GM19193 (cell line): ENCODE results near the gene THSD8.

Source experiments
- POLR2A ChIP-seq: IDR thresholded peaks from 4 replicates; pipeline ENCODE4 v1.6.1; 2011; ENCODE audit not compliant: insufficient read depth, insufficient read length; ENCODE audit errors: extremely low read depth

THSD8 gene

DNA sequence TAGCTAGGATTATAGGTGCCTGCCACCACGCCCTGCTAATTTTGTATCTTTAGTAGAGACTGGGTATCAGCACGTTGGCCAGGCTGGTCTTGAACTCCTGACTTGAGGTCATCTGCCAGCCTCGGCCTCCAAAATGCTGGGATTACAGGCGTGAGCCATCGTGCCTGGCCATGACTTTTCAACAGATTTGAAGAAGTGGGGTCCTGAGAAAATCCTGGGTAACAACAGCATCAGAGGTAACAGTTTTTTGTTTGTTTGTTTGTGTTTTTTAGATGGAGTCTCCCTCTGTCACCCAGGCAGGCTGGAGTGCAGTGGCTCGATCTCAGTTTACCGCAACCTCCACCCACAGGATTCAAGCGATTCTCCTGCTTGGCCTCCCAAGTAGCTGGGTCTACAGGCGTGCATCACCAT, 6.9 kb upstream of the THSD8 start:
- TF ChIP-seq POLR2A: no peak

DNA sequence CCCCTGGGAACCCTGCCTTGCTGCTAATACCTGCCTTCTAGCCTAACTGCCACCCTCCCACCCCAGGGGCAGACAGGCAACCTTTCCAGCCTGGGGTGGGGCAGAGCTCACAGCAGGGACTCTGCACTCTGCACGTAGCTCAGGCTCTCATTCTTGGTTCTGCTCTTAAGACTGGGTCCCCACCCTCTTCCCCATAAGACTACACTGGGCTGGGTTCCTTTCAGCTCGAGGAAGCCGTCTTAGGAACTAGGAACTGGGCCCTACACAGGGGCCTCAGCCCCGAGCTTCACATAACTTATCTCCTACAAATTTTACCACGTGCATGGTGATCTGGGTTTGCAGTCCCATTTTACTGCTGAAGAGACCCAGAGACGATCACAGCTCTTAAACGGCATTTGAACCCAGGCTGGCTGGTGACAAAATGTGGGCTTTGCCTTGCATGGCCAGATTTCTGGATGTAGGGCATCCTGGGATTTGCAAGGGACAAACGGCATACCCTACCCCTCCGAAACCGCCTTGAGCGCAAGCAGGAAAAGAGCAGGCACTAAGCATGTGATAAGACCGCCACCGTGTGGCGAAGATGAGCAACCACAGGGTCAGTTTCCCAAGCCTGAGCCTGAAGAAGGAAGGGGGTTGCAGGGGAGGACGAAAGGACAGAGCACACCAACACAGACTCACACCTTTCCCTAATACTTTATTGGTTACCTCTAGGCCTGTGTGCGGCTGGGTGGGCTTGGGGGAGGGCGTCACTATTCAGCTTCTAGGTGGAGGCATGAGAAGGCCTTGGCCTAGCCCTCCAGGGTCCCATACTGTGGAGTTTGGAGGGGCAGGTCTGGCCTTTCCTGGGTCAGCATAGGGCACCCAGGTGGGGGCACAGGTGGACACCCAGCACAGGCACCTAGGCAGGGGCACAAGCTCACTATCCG, 5.5 kb upstream of the THSD8 start:
- no peak for TF ChIP-seq POLR2A

DNA sequence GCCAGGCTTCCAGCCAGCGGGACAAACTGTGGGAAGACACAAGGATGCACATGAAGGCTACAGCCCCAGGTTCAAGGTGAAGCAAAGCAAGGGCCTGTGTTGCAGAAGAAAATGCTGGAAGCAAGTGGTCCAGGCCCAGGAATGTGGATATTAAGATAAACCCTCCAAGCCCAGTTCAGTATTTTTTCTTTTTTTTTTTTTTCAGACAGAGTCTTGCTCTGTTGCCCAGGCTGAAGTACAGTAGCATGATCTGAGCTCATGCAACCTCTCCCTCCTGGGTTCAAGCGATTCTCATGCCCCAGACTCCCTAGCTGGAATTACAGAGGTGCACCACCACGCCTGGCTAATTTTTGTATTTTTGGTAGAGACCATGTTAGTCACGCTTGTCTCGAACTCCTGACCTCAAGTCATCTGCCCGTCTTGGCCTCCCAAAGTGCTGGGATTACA, 4.7 kb upstream of the THSD8 start:
- TF ChIP-seq POLR2A: no peak

DNA sequence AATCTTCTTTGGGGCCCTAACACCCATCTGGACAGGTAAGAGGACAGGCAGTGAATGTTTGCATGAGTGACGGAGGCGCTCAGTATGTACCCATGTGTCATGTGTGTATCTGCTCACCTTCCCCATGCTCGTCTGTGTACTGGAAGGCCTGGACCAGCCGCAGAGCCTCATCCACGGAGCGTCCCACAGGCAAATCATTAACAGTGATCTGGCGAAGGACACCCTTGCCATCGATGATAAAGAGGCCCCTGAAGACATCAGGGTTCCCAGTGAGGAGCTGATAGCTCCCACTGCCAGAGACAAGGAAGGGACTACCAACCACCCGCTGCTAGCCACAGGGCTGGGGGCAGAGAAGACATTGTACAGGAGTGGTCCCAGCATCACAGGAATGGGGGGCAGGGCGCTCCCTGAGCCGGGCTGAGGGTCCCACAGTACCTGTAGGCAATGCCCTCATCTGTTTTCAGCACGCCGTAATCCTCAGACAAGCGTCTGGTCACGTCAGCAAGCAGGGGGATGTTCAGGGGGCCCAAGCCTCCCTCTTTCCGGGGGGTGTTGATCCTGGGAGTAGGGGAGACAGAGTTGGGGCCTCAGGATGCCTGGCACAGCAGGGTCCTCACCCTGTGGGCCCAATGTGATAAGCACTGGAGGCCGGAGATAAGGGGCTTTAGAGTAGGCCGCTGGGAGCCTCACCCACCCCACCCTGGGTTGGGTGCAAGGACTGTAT, 2.0 kb upstream of the THSD8 start:
- TF ChIP-seq POLR2A: no peak

DNA sequence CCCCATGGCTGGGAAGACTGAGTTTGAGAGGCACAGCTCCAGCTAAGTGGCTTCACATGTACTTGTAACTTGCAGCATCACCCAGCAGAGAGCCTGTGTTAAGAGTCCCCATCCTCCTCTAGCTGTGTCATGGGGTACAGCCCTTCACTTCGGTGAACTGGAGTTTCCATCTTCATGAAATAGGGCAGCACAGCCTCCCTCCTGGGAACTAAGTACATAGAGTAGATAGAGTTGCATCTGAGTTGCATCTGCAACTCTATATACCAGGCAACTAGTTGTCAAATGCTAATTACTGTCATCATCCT, 1.5 kb upstream of the THSD8 start:
- no peak for TF ChIP-seq POLR2A

DNA sequence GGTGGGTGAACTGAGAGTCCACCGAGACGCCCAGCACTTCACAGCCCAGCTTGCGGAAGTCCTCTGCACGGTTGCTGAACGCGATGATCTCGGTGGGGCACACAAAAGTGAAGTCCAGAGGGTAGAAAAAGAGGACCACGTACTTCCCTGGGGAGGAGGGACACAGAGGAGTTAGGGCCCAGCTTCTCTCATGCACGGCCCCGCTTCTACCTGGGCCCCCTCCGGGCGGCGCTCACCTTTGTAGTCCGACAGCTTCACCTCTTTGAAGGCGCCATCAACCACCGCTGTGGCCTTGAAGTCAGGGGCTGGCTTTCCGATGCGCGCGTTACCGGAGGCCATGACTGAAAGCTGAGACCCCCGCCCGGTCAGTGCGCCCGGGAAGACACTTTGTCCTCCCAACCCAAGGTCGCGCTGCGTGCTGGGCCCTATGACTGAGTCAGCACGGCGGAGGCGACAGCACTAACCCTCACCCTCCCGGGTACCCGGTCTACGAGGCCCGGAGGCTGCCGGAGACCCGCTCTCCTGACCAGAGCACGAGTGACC, 875 bp upstream of the THSD8 start:
- no peak for TF ChIP-seq POLR2A

DNA sequence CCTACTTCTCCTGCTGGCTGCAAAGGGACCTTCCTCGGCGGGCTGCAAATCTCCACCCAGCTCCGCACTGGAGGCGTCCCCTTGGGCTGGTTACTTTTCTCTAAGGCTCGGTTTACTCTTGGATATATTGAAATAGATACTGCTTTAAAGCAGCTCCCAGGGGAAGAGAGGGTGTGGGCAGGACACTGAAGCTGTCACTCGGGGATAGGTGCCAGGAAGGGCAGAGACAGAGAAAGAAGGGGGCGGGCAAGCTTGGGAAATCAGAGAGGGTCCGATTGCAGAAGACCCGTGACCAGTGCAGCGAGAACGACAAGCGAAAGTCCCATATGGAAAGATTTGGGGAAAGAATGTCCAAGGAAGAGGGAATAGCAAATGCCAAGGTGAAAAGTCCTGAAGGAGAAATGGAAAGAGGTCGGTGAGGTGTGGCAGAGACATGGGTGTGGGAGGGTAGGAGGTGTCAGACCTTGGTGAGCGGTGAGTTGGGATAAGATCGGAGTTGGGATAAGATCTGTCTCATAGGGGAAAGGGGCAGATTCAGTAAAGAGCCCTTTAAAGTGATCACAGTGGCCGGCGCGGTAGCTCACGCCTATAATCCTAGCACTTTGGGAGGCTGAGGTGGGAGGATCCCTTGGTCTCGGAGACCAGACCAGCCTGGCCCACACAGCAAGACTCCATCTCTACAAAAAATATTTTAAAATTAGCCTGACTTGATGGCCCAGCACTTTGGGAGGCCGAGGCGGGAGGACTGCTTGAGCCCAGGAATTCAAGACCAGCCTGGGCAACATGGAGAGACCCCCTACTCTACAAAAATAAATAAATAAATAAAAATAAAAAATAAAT, 618 bp downstream of the THSD8 start:
- TF ChIP-seq POLR2A: no peak

DNA sequence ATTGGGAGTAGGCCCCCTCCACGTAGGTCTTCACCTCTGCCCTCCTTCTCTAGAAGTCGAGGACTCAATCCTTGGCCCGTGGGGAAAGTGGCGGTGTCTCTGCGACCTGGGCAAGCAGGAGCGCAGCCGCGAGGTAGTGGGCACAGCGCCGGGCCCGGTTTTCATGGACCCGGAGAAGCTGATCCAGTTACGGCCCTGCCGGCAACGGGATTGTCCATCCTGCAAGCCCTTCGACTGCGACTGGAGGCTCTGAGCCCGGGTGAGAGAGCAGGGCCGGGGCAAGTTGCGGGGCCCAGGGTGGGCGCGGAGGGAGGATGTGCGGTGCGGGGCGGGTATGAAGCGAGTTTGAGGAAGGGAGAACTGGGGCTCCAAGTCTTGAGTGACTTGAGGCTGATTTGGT, 2.2 kb downstream of the THSD8 start:
- TF ChIP-seq POLR2A: no peak

DNA sequence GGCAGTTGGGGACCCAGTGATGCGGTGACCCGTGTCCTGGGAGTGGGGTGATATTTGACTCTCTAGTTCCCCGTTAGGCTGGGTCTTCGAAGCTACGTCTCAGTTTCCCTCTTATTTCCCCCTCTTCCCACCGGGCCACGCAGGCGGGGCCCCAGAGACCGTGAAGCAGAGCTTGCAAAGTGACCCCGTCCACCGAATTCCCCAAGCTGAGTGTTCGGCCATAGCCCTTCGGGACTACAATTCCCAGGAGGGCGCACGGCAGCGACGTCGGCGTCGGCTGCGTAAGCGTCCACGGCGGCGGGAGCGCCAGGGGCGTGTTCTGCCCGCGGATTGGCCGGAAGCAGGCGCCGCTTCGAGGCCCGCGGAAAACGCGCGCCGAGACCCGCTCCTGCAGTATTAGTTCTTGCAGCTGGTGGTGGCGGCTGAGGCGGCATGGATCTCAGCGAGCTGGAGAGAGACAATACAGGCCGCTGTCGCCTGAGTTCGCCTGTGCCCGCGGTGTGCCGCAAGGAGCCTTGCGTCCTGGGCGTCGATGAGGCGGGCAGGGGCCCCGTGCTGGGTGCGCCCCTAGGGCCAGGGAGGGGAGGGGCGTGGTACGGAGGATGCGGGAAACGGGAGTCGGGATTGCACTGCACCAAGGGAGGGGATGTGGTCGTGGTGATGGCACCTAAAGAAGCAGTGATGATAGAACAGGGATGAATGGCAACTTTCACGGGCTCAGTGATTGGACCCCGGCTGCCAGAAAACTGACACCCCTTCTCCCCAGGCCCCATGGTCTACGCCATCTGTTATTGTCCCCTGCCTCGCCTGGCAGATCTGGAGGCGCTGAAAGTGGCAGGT, 4.6 kb downstream of the THSD8 start, which contains the start of gene RNASEH2A:
RNASEH2A (plus strand) TSS at position 343 of the 840 bp plus-strand sequence; CDS start at position 433, 90 bp downstream.
- peak; percentile 86 for TF ChIP-seq POLR2A

DNA sequence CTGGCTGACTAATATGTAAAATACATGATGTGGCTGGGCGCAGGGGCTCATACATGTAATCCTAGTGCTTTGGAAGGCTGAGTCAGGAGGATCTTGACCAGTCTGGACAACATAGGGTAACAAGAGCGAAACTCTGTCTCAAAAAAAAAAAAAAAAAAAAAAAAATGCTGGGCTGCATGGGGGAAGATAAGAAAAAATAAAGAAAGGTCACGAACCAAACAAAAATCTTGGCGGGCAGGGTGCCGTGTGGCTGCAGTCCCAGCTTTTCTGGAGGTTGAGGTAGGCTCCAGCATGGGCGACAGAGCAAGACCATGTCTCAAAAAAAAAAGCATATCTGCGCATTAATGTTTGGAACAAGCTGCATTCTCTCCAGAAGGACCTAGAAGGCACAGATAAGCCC, 13.2 kb downstream of the THSD8 start:
- no peak for TF ChIP-seq POLR2A

DNA sequence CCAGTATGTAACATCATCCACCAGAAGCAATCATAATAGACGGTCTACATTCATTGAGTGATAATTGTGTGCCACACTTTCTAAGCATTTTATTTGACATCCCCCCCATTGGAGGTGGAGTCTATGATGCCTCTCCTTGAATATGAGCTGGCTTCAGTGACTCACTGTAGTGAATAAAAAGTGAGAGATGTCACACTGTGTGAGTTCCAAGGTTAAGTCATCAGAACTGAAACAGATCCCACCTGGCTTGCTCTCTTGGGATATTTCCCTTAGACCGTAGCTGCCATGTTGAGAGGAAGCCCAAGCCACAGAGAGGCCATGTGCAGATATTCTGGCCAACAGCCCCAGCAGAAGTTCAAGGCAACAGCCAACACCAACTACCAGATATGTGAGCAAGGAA, 19.9 kb downstream of the THSD8 start:
- TF ChIP-seq POLR2A: no peak

DNA sequence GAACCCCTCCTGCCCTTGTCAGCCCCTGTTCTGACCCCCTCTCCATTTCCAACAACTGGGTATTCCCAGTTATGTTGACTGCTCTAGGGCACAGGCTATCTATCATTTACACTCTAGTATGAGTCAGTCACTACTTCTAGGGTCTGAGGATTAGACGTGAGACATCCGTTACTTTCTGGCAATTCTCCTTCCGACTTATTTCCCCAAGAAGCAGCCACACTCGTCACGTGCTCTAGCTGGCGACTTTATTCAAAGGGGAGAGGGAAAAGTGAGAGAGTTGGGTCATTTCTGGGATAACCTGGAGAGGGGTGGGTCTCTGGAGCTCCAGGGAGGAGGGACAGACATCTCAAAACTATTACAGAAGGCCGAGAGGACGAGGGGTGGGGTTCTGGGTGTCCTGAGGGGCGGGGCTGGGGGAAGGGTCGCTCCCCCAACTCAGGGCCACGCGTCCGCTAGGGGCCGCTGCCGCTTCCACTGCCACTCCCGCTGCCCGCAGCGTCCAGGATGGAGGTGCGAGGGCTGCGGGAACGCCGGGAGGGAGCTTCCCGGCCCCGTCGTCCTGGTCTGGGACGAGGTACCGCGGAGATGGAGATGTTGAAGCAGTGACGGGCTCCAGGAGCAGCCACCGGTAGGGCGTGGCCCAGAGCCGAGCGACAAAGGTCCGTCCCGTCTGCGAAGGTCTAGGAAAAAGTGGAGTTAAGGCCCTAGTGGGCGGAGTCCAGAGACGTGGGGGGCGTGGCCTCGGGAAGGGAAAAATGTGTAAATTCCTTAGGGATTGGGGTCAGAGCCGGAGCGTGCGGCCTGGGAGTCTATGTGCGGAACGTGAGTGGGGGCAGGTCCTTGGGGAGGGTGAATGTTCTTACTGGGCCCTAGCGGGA, 23.6 kb downstream of the THSD8 start:
- no peak for TF ChIP-seq POLR2A

DNA sequence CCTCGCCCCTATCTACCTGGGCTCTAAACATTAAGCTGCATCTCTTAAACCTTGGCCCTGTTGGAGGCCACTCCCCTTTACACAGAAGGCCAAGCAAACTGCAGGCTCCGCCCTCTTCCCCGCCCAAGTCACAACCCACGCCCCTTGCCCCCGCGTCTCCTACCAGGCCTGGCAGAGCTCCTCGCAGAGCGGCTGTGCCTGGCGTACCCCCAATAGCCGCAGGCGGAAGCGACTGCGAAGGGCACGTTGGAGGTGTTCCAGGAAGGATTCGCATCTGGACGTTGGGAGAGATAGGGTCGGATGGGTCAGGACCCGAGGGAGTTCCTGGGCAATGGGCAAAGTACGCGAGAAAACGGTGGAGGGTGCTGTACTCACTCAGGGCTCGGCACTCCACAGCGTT, 26.6 kb downstream of the THSD8 start:
- TF ChIP-seq POLR2A: no peak
